ENCODE results near the gene KRTAP5-8. TPM values are rescaled to one million over a fixed set of nuclear protein-coding genes. Genes with fewer than 3 reads are reported as not detected.
"Not testable (repeated sequence)": the region's sequence is repeated elsewhere in the genome, so short reads cannot be mapped to it uniquely, and the experiment has no call there.

Gene KRTAP5-8
- total RNA-seq, result not detected
- long read RNA-seq, result 0 reads

GRCh38 chr11:71537977-71538665, at the start of gene KRTAP5-8:
Gene KRTAP5-8 (plus strand): TSS chr11:71538025. CDS start chr11:71538056, 31 bp downstream.
- DNase-seq; intact Hi-C loops (cut with DNase I); ATAC-seq: not testable (repeated sequence)

GRCh38 chr11:71488681-71489270, 49.0 kb upstream of the KRTAP5-8 start:
- DNase-seq, result no peak
- ATAC-seq, result no peak
- intact Hi-C loops (cut with DNase I), result no loop called here

GRCh38 chr11:71489311-71490043, 48.3 kb upstream of the KRTAP5-8 start:
- intact Hi-C loops (cut with DNase I), result no loop called here
- DNase-seq (no peak), ATAC-seq (peak; percentile 27 to 41)

- intact Hi-C loops (cut with DNase I), result no loop called here
- DNase-seq (no peak), ATAC-seq (no peak)
These were observed 47.6 kb upstream of the KRTAP5-8 start for GRCh38 chr11:71490044-71490730.

GRCh38 chr11:71490731-71491390, 47.0 kb upstream of the KRTAP5-8 start:
- DNase-seq (no peak), ATAC-seq (no peak)
- intact Hi-C loops (cut with DNase I), result no loop called here

GRCh38 chr11:71491531-71491930, 46.3 kb upstream of the KRTAP5-8 start:
- intact Hi-C loops (cut with DNase I), result no loop called here
- ATAC-seq (no peak), DNase-seq (no peak)

GRCh38 chr11:71491940-71492339, 45.9 kb upstream of the KRTAP5-8 start:
- DNase-seq, result no peak
- intact Hi-C loops (cut with DNase I), result no loop called here
- no peak for ATAC-seq

GRCh38 chr11:71495286-71496230, 42.3 kb upstream of the KRTAP5-8 start:
- no peak for ATAC-seq
- intact Hi-C loops (cut with DNase I), result no loop called here
- DNase-seq, result no peak

- intact Hi-C loops (cut with DNase I), result no loop called here
- DNase-seq (no peak), ATAC-seq (no peak)
These were observed 41.4 kb upstream of the KRTAP5-8 start for GRCh38 chr11:71496421-71496820.

- ATAC-seq (no peak), DNase-seq (no peak)
- intact Hi-C loops (cut with DNase I), result no loop called here
These were observed 39.7 kb upstream of the KRTAP5-8 start for GRCh38 chr11:71498091-71498490.

- DNase-seq (no peak), ATAC-seq (peak; percentile 14 to 31)
- intact Hi-C loops (cut with DNase I), result no loop called here
These were observed 38.7 kb upstream of the KRTAP5-8 start for GRCh38 chr11:71499125-71499524.

- intact Hi-C loops (cut with DNase I), result no loop called here
- ATAC-seq, result peak; percentile 31 to 78
- no peak for DNase-seq
These were observed 38.3 kb upstream of the KRTAP5-8 start for GRCh38 chr11:71499546-71499945.

- DNase-seq, result peak; percentile 54
- ATAC-seq, result peak; percentile 80 to 87
- intact Hi-C loops (cut with DNase I), result no loop called here
These were observed 37.2 kb upstream of the KRTAP5-8 start for GRCh38 chr11:71500601-71501021.

- DNase-seq, result no peak
- intact Hi-C loops (cut with DNase I), result no loop called here
- no peak for ATAC-seq
These were observed 36.5 kb upstream of the KRTAP5-8 start for GRCh38 chr11:71501071-71501985.

- ATAC-seq (no peak), DNase-seq (no peak)
- intact Hi-C loops (cut with DNase I), result no loop called here
These were observed 35.8 kb upstream of the KRTAP5-8 start for GRCh38 chr11:71502026-71502425.

- intact Hi-C loops (cut with DNase I), result no loop called here
- no peak for DNase-seq
- no peak for ATAC-seq
These were observed 34.9 kb upstream of the KRTAP5-8 start for GRCh38 chr11:71502871-71503435.

- intact Hi-C loops (cut with DNase I), result no loop called here
- ATAC-seq (no peak), DNase-seq (no peak)
These were observed 33.3 kb upstream of the KRTAP5-8 start for GRCh38 chr11:71504531-71504930.

Data from left cardiac atrium (tissue), 4 donors.